HuH-7 (cell line): ENCODE measurements around the gene LRMDA.

ENCODE experiments used
- DNase-seq: peaks from one replicate; pipeline ENCODE4 v3.0.0; 2011; ENCODE audit warnings: low spot score

The LRMDA gene

GRCh38 chr10:76175533-76176165 lies 744.2 kb downstream of the LRMDA start:
- DNase-seq = no peak

DNA sequence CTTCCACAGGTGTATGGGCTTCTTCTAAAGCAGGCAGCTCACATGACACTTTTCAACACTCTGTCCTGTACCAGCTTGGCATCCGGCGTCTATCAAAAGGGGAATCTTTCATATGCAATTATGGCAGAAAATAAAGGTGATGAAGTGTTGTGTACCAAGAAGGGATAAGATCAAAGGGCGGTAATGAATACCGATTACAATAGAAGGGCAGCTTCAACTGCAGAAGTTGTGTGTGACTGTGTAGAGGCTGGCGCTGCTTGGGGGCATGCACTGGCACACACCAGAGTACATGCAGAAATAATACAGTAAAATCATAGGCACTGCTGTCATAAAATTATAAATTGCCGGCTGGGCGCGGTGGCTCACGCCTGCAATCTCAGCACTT lies 744.7 kb downstream of the LRMDA start:
- DNase-seq = no peak

GRCh38 chr10:76177936-76178335 lies 746.5 kb downstream of the LRMDA start:
- DNase-seq = no peak

- DNase-seq = no peak
Measured at GRCh38 chr10:76178532-76179292, 747.3 kb downstream of the LRMDA start.

GRCh38 chr10:76179806-76180205 lies 748.4 kb downstream of the LRMDA start:
- DNase-seq = no peak

DNA sequence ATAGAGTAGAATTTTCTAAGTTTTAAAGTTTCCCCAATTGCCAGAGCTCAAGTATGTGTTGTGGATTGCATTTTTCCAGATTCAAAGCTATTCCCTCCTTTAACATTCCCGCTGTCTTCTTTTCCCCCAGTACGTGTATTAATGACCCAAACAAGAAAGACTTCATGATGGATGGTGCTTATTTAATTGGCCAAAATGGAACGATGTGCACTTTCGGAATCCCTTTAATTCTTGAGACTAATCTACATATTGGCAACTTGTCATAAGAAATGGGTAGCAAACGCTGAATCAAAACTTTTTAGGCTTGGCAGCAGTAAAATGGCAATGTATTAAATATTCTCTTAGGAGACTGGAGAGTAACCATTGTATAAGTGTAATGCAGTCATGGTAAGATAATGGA lies 753.2 kb downstream of the LRMDA start:
- no peak for DNase-seq

GRCh38 chr10:76185471-76186301 lies 754.3 kb downstream of the LRMDA start:
- DNase-seq = no peak

DNA sequence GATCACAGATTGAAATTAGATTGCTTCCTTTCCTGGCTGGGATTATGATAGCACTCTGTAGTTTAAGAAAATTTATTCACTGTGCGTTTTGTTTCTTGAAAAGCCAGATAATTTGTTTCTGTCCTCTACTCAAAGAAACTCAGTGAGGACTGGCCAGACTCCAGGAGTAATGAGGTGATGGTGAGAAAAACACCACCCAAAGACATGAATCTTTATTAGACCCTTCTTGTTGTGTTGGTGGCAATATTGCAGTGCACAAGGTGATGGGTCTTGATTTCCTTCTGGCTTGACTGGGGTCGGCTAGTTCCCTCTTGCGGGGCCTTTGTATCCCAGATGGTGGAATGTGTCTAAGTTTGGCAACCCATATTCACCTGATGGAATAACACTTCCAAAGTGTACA lies 756.8 kb downstream of the LRMDA start:
- no peak for DNase-seq

DNA sequence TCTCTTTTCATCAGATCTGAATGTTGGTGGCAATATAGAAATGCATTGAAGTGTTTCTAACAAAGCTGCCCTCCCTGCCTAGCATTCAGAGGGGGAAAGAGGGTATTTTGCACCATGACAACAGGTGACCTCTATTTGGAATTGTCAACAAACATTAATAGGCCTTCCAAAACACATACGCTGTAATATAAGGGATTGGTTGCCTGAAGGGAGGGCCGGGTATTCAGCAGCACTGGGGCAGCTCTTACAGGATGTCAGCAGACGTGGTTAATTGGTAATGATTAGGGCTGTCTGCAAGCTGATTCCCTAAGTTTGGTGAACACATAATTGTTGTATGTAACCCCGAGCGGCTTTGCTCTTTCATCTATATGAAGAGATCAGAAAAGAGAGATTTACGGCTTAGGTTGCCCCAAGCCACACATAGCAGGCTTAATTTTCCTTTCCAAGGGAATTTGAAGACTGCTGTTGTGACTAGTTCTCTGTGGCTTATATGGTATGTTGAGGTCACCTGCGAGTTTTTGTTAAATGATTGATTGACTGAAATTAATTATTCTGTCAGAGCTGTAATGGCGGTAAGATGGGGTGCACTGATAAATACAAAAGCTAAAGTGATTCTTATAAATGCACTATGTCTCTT lies 759.3 kb downstream of the LRMDA start:
- DNase-seq = no peak

DNA sequence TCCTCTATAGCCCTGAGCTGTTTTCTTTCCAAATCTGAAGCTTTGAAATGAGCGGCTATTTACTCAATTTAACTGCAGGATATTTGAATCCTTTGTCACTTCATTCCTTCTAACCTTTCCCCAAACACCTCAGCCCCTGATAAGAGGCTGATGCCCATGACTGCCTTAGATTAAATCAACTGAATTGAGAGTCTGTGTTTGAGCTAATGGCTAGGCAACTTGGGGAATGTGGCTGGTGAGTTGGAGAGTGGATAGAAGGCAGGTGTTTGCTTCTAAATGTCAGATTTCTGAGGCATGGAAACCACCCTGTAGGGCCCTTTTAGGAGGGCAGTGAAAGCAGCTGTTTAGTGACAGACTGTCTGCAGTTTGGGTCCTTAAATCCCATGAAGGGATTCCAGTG lies 759.9 kb downstream of the LRMDA start:
- DNase-seq = no peak

DNA sequence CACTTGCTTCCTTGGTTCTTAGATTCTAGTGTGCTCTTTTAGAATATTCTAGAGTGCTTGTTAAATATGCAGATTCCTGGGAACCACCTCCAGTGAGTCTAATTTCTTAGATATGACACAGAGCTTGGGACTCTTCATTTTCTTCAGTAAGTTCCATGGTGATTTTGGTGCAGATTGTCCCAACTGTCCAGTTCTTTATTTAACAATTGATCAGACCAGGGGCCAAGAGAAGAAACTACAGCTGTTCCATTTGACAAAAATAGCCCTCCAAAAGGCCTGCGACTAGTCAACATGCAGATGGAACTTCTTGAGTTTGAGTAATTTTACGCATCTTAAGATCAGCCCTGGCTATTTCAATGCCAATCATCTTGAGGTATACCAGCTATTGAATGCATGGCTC lies 760.7 kb downstream of the LRMDA start:
- no peak for DNase-seq

DNA sequence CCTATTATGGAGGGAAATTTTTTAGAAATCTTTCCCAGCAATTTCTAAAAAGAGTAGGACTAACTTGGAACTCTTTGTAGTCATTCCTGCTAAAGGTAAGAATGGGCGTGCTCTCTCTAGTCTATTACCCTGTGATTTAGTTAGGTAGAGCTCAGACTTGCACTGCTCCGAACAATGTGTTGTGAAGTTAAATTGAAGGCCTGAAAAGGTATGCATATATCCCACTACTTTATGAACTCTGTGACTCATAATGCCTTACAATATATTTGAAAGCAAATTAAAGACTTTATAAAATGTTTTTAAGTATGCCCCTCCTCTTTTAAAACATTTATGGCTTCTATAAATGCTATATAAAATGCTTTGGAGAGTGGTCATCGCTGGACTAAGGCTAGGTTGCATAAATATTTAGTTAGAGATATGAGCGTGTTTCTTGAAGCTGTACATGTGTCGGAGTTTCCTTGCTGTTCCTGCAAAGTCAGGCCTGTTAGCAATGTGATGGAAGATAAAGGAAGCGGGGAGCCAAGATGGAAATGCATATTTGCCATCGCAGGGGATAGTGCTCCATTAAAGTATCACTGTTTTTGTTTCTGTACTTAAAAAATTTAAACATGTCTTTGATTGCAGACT lies 761.4 kb downstream of the LRMDA start:
- DNase-seq = no peak

DNA sequence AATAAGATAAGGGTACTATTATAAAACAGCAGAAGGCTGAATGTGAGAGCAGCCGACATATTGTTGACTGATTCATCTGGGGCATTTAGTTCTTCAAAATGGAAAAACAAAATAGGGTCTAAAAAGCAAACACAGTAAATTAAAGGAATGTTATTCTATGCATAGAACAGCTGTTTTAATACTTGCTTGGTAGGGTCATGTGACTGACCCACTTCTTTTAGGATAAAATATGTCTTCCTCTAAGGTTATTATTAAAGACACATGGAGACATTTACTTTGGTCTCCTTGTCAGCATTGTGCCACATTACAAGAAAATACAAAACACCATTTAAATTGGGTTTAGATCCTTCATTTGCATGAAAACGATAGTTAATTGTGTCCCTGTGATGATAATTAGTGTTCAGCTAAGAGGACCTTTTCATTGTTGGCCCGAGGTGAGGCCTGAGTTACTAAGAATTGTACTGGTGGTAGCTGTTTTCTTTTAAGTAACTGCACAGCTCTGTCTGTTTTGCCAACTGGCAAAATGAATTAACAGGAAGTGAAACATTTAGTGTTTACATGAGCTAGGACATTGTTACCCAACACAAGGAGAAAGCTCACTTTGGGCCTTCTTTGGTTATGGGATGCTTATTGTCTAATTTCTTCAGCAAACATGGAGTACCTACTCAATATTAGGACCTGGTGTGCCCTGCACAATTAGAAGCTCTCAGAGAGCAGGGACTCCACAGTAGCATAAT lies 764.4 kb downstream of the LRMDA start:
- DNase-seq = no peak

- no peak for DNase-seq
Measured at GRCh38 chr10:76197293-76197692, 765.9 kb downstream of the LRMDA start.

DNA sequence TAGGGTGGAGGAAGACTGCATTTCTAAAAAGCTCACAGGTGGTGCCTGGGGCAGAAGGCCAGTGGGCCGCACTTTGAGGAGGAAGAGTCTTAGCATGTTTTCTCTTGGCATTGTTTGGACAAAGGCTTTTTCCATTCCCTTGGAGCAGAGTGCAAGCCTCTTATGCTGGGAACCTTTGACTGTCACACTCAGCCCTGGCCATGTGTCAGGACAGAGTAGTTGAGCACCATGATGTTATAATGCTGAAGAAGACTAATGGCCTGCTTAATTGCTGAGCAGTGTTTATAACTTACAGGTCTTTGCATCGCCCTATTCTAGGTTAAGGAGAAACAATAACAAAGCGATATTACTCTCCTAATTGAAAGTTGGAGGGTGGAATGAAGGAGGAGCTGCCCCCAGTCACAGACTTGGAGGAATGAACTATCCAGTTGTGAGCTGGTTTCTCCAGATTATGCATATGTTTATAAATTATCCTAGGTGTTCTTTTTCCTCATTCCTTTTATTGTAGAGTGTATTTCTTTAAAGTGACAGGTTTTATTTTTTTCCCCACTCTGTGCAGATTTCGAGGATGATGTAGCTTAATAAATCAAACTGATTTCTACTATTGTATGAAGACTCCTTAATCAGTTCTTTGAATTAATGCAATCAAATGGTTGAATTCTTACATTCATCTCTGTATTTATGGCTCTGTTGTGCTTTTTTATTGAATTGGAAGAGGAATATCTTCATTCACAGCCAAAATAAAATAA lies 767.0 kb downstream of the LRMDA start:
- no peak for DNase-seq

- DNase-seq = no peak
Measured at GRCh38 chr10:76201962-76202361, 770.5 kb downstream of the LRMDA start.

GRCh38 chr10:76202777-76203176 lies 771.4 kb downstream of the LRMDA start:
- no peak for DNase-seq

DNA sequence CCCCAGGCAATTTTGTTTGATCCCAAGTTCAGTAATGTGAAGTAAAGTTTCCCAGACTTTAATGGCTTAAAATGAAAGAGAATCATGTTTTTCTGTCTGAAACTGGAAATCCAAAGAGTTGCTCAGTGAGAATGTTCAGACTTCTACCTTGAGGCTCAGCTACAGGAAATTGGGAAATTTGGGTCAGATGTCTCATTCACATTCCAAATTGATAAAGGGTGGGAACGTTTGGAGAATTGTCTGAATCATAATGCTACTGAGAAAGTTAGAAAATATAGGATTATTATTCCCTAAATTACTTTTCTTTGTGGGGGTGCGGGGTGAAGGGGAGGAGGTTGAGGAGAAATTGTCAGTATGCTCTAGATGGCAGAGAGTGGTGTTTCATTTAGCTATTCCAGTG lies 773.9 kb downstream of the LRMDA start:
- no peak for DNase-seq

DNA sequence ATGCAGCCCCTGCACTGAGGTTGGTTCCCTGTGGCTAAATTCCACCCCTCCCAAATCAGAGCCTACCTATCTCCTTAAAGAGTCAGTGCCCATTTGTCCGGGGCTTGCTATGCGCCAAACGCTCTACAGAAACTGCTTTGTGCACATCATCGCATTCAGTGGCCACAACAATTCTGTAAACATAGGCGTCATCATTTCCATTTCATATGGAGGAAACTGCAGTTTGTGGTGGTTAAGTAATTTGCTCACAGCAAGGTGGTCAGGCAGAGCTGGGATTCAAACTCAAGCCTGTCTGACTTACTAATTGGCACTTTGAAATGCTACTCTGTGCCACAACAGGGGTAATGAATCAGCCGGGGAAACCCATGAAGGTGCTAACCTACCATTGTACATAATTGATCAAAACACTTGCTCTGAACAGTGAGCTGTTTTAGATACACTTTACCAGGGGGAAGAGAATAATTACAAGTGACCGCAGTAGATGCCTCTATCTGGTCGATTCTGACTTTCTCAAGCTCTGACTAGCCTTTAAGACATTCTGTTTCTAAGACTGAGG lies 775.5 kb downstream of the LRMDA start:
- no peak for DNase-seq

DNA sequence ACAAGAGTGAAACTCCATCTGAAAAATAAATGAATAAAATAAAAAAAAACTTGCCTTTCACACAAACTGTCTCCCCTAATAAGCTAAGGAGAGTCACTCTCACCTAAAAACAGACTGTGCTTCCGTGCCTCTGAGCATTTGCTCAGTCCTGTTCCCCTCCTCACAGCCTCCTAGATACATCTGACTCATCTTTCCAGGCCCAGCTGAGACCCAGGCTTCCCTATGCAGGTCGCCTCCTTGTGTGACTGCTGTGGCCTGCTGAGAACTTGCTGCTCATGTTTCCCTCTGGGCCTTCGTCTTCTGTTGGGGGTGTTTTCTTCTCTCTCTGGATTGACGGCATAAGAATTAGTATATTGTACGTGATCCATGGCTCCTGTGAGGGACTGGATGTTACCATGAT lies 777.7 kb downstream of the LRMDA start:
- no peak for DNase-seq
